WTC11 (cell line): Measurements from ENCODE around the gene MBTPS2.

ENCODE experiments used
- ATF1 ChIP-seq: sonication (generic); formaldehyde crosslinking; IDR thresholded peaks from 2 replicates; pipeline ENCODE4 v1.8.1; 2023; ENCODE audit warnings: mild to moderate bottlenecking, moderate library complexity, missing genetic modification reagents
- ATF3 ChIP-seq: sonication (generic); formaldehyde crosslinking; conservative IDR thresholded peaks from 2 replicates; pipeline ENCODE4 v1.8.1; 2022; ENCODE audit warnings: mild to moderate bottlenecking, missing genetic modification reagents
- CTCF ChIP-seq: fragments of 200-600 bp; IDR thresholded peaks from 2 replicates; pipeline ENCODE4 v1.8.0; 2022; ENCODE audit warnings: antibody characterized with exemption
- E2F1 ChIP-seq: sonication (generic); formaldehyde crosslinking; IDR thresholded peaks from 2 replicates; pipeline ENCODE4 v1.8.0; 2022; ENCODE audit warnings: mild to moderate bottlenecking, missing genetic modification reagents
- ELF4 ChIP-seq: sonication (generic); formaldehyde crosslinking; IDR thresholded peaks from 2 replicates; pipeline ENCODE4 v1.8.1; 2022; ENCODE audit warnings: low read depth, mild to moderate bottlenecking, moderate library complexity, missing genetic modification reagents
- FOXJ3 ChIP-seq: sonication (generic); formaldehyde crosslinking; IDR thresholded peaks from 2 replicates; pipeline ENCODE4 v1.9.0; 2021; ENCODE audit warnings: missing genetic modification reagents, mild to moderate bottlenecking, borderline replicate concordance
- GABPB1 ChIP-seq: sonication (generic); formaldehyde crosslinking; IDR thresholded peaks from 2 replicates; pipeline ENCODE4 v1.8.1; 2023; ENCODE audit warnings: mild to moderate bottlenecking, missing genetic modification reagents
- HMGXB4 ChIP-seq: sonication (generic); formaldehyde crosslinking; IDR thresholded peaks from 2 replicates; pipeline ENCODE4 v1.8.1; 2023; ENCODE audit warnings: mild to moderate bottlenecking, moderate library complexity, missing genetic modification reagents
- SMAD3 ChIP-seq: sonication (generic); formaldehyde crosslinking; IDR thresholded peaks from 2 replicates; pipeline ENCODE4 v1.8.0; 2022; ENCODE audit warnings: missing genetic modification reagents, mild to moderate bottlenecking, borderline replicate concordance
- SP1 ChIP-seq: sonication (generic); formaldehyde crosslinking; conservative IDR thresholded peaks from 2 replicates; pipeline ENCODE4 v1.8.1; 2022; ENCODE audit warnings: missing genetic modification reagents
- USF1 ChIP-seq: sonication (generic); formaldehyde crosslinking; IDR thresholded peaks from 2 replicates; pipeline ENCODE4 v1.8.0; 2022; ENCODE audit warnings: mild to moderate bottlenecking, missing genetic modification reagents
- ZBTB43 ChIP-seq: sonication (generic); formaldehyde crosslinking; IDR thresholded peaks from 2 replicates; pipeline ENCODE4 v1.8.1; 2023; ENCODE audit warnings: mild to moderate bottlenecking, missing genetic modification reagents
- ZNF121 ChIP-seq: sonication (generic); formaldehyde crosslinking; IDR thresholded peaks from 2 replicates; pipeline ENCODE4 v1.8.0; 2023; ENCODE audit warnings: missing genetic modification reagents
- ZNF512 ChIP-seq: sonication (generic); formaldehyde crosslinking; IDR thresholded peaks from 2 replicates; pipeline ENCODE4 v1.8.1; 2022; ENCODE audit warnings: missing genetic modification reagents, borderline replicate concordance

GRCh38 chrX:21912989-21913388 is 73.6 kb downstream of the MBTPS2 start:
- TF ChIP-seq SP1 (CRISPR knock-in tag) = no peak
- TF ChIP-seq CTCF = no peak
- no peak for TF ChIP-seq ZBTB43 (CRISPR knock-in tag)
- no peak for TF ChIP-seq HMGXB4 (CRISPR knock-in tag)
- no peak for TF ChIP-seq ATF3 (CRISPR knock-in tag)
- no peak for TF ChIP-seq ZNF512 (CRISPR knock-in tag)
- no peak for TF ChIP-seq E2F1
- TF ChIP-seq SMAD3 = no peak
- no peak for TF ChIP-seq ELF4 (CRISPR knock-in tag)
- TF ChIP-seq FOXJ3 (CRISPR knock-in tag) = no peak
- no peak for TF ChIP-seq GABPB1
- no peak for TF ChIP-seq ZNF121 (CRISPR knock-in tag)
- TF ChIP-seq USF1 (CRISPR knock-in tag) = no peak
- TF ChIP-seq ATF1 = no peak
